ENCODE results near the gene NOSIP. TPM values are rescaled to one million over a fixed set of nuclear protein-coding genes. Genes with fewer than 3 reads are reported as not detected.

The NOSIP gene
- total and polyA plus RNA-seq, 3 experiments from 2014 or later: 62.5 to 414 (median 64.3) TPM

GRCh38 chr19:49512970-49513745, 67.2 kb downstream of the NOSIP start:
- ChIA-PET CTCF (interaction anchor here (1.0 to 2.8 kb wide), 5 partner anchors 10 to 160 kb away, joined by 4 to 11 read pairs (median 5); no protein-coding TSS in a partner anchor), POLR2A (interaction anchor here (0.6 to 1.8 kb wide), 4 partner anchors 14 to 541 kb away, joined by 3 to 5 read pairs (median 3); partner anchors contain the start of genes NOSIP and RCN3)
- Mint-ChIP-seq H3K4me3 (peak overlapping the region; percentile 80 to 93 (median 84)), H3K27me3 (peaks cover 0 to 2% of the 10 kb centered on the region in 2 donors), H3K36me3 (peaks cover 0 to 6% (median 6%) of the 10 kb centered on the region in 3 donors), H3K27ac (peak overlapping the region in 6 of 8 donors; percentile 67 to 98 (median 87)), H3K9me3 (no peaks in the 10 kb centered on the region), H3K4me1 (peaks cover 18 to 41% (median 21%) of the 10 kb centered on the region in 3 donors)
- no peaks in the 10 kb centered on the region for H3K9me3 ChIP-seq (ENCODE audit: low read length)
- peaks cover 35% of the 10 kb centered on the region for H3K4me1 ChIP-seq (ENCODE audit: insufficient read depth, low read length)
- peak overlapping the region; percentile 51 for H3K4me3 ChIP-seq (ENCODE audit: low read length)
- no peak overlapping the region for H3K27ac ChIP-seq (ENCODE audit: low read depth, low read length)
- H3K27me3 ChIP-seq (ENCODE audit: insufficient read depth, low read length, poor library complexity, severe bottlenecking): no peaks in the 10 kb centered on the region
- peak in 1 of 5 donors; percentile 31 for DNase-seq
- H3K36me3 ChIP-seq (ENCODE audit: insufficient read depth, low read length): no peaks in the 10 kb centered on the region

- Histone ChIP-seq H3K4me3 (ENCODE audit: low read length) (no peak overlapping the region), H3K4me1 (ENCODE audit: insufficient read depth, low read length) (peaks cover 30% of the 10 kb centered on the region), H3K9me3 (ENCODE audit: low read length) (no peaks in the 10 kb centered on the region), H3K27me3 (ENCODE audit: insufficient read depth, low read length, poor library complexity, severe bottlenecking) (no peaks in the 10 kb centered on the region), H3K27ac (ENCODE audit: low read depth, low read length) (no peak overlapping the region), H3K36me3 (ENCODE audit: insufficient read depth, low read length) (no peaks in the 10 kb centered on the region)
- no peak overlapping the region for H3K4me3 Mint-ChIP-seq
- H3K4me1 Mint-ChIP-seq: peaks cover 19 to 28% (median 20%) of the 10 kb centered on the region in 3 donors
- CTCF ChIA-PET: interaction anchor here (10.8 kb wide), 1 partner anchor 40 kb away, joined by 138 read pairs; no protein-coding TSS in a partner anchor
- POLR2A ChIA-PET: no interaction called here
- no peaks in the 10 kb centered on the region for H3K27me3 Mint-ChIP-seq
- no peak for DNase-seq
- H3K36me3 Mint-ChIP-seq: peaks cover 0 to 1% (median 0%) of the 10 kb centered on the region in 3 donors
- H3K9me3 Mint-ChIP-seq: no peaks in the 10 kb centered on the region
- H3K27ac Mint-ChIP-seq: peak overlapping the region in 3 of 8 donors; percentile 5 to 71 (median 61)
Observed at GRCh38 chr19:49507803-49508494, 72.4 kb downstream of the NOSIP start.

- H3K9me3 ChIP-seq (ENCODE audit: low read length): no peaks in the 10 kb centered on the region
- no peaks in the 10 kb centered on the region for H3K27me3 Mint-ChIP-seq
- no peak overlapping the region for H3K4me3 ChIP-seq (ENCODE audit: low read length)
- CTCF ChIA-PET: interaction anchor here (0.7 to 10.8 kb wide), 17 partner anchors 9 to 281 kb away, joined by 3 to 138 read pairs (median 4); partner anchors contain the start of genes NOSIP and RCN3
- POLR2A ChIA-PET: interaction anchor here (0.6 to 2.0 kb wide), 4 partner anchors 40 to 134 kb away, joined by 3 to 15 read pairs (median 4); partner anchors contain the start of gene RRAS
- peak overlapping the region in 7 of 8 donors; percentile 24 to 87 (median 65) for H3K27ac Mint-ChIP-seq
- H3K36me3 Mint-ChIP-seq: peaks cover 0 to 1% (median 0%) of the 10 kb centered on the region in 3 donors
- no peak overlapping the region for H3K27ac ChIP-seq (ENCODE audit: low read depth, low read length)
- peak overlapping the region in 3 of 7 donors; percentile 14 to 55 (median 35) for H3K4me3 Mint-ChIP-seq
- no peaks in the 10 kb centered on the region for H3K27me3 ChIP-seq (ENCODE audit: insufficient read depth, low read length, poor library complexity, severe bottlenecking)
- peaks cover 25 to 31% (median 29%) of the 10 kb centered on the region in 3 donors for H3K4me1 Mint-ChIP-seq
- peaks cover 32% of the 10 kb centered on the region for H3K4me1 ChIP-seq (ENCODE audit: insufficient read depth, low read length)
- peak; percentile 65 to 86 (median 72) for DNase-seq
- H3K9me3 Mint-ChIP-seq: no peaks in the 10 kb centered on the region
- H3K36me3 ChIP-seq (ENCODE audit: insufficient read depth, low read length): no peaks in the 10 kb centered on the region
Observed at GRCh38 chr19:49506575-49507105, 73.7 kb downstream of the NOSIP start.

Other genes starting within 250 kb of the NOSIP start
- 100 to 1,000 TPM; 116 to 127 TPM for gene CD37, start 245.2 kb downstream of the NOSIP start, total RNA-seq
- gene CD37, start 245.2 kb downstream of the NOSIP start, polyA plus RNA-seq: 188 TPM
- gene TEAD2, start 218.1 kb downstream of the NOSIP start, total RNA-seq: not detected
- not detected for gene TEAD2, start 218.1 kb downstream of the NOSIP start, polyA plus RNA-seq
- gene DKKL1, start 216.7 kb downstream of the NOSIP start, total RNA-seq: not detected
- not detected for gene DKKL1, start 216.7 kb downstream of the NOSIP start, polyA plus RNA-seq
- under 1 TPM in 1 of 2 experiments, not detected in 1; 0.31 TPM for gene KASH5, start 192.3 kb downstream of the NOSIP start, total RNA-seq
- not detected for gene KASH5, start 192.3 kb downstream of the NOSIP start, polyA plus RNA-seq
- gene PTH2, start 157.1 kb downstream of the NOSIP start, total RNA-seq: not detected
- gene PTH2, start 157.1 kb downstream of the NOSIP start, polyA plus RNA-seq: not detected
- not detected for gene GFY, start 155.2 kb downstream of the NOSIP start, total RNA-seq
- not detected for gene GFY, start 155.2 kb downstream of the NOSIP start, polyA plus RNA-seq
- under 1 TPM; 0.07 to 0.09 TPM for gene SLC17A7, start 139.0 kb downstream of the NOSIP start, total RNA-seq
- not detected for gene SLC17A7, start 139.0 kb downstream of the NOSIP start, polyA plus RNA-seq
- 100 to 1,000 TPM; 132 to 138 TPM for gene PIH1D1, start 128.7 kb downstream of the NOSIP start, total RNA-seq
- 81.8 TPM for gene PIH1D1, start 128.7 kb downstream of the NOSIP start, polyA plus RNA-seq
- gene ALDH16A1, start 127.3 kb downstream of the NOSIP start, total RNA-seq: 10 to 100 TPM; 46.7 to 51.8 TPM
- 32.5 TPM for gene ALDH16A1, start 127.3 kb downstream of the NOSIP start, polyA plus RNA-seq
- gene FLT3LG, start 106.3 kb downstream of the NOSIP start, total RNA-seq: 10 to 100 TPM; 63.9 to 71.5 TPM
- 148 TPM for gene FLT3LG, start 106.3 kb downstream of the NOSIP start, polyA plus RNA-seq
- gene RPL13A, start 92.9 kb downstream of the NOSIP start, total RNA-seq: 1,000 to 10,000 TPM; 3,865 to 3,912 TPM
- 2,679 TPM for gene RPL13A, start 92.9 kb downstream of the NOSIP start, polyA plus RNA-seq
- 1,000 to 10,000 TPM; 2,863 to 2,871 TPM for gene RPS11, start 84.1 kb downstream of the NOSIP start, total RNA-seq
- gene RPS11, start 84.1 kb downstream of the NOSIP start, polyA plus RNA-seq: 1,959 TPM
- 10 to 100 TPM; 16.2 to 16.3 TPM for gene FCGRT, start 67.9 kb downstream of the NOSIP start, total RNA-seq
- gene FCGRT, start 67.9 kb downstream of the NOSIP start, polyA plus RNA-seq: 52.4 TPM
- 1 to 10 TPM; 1.4 to 1.7 TPM for gene RCN3, start 52.6 kb downstream of the NOSIP start, total RNA-seq
- 2.1 TPM for gene RCN3, start 52.6 kb downstream of the NOSIP start, polyA plus RNA-seq
- 1 to 10 TPM; 1.2 TPM for gene PRRG2, start 760 bp upstream of the NOSIP start, total RNA-seq
- gene PRRG2, start 760 bp upstream of the NOSIP start, polyA plus RNA-seq: 0.24 TPM
- 10 to 100 TPM; 25.9 to 27.5 TPM for gene PRR12, start 10.6 kb upstream of the NOSIP start, total RNA-seq
- 0.81 TPM for gene PRR12, start 10.6 kb upstream of the NOSIP start, polyA plus RNA-seq
- 1 to 10 TPM; 5.3 to 5.8 TPM for gene RRAS, start 59.6 kb upstream of the NOSIP start, total RNA-seq
- 16.0 TPM for gene RRAS, start 59.6 kb upstream of the NOSIP start, polyA plus RNA-seq
- gene SCAF1, start 61.7 kb upstream of the NOSIP start, total RNA-seq: 10 to 100 TPM; 79.2 to 79.7 TPM
- gene SCAF1, start 61.7 kb upstream of the NOSIP start, polyA plus RNA-seq: 3.2 TPM
- 100 to 1,000 TPM; 118 to 127 TPM for gene IRF3, start 85.3 kb upstream of the NOSIP start, total RNA-seq
- gene IRF3, start 85.3 kb upstream of the NOSIP start, polyA plus RNA-seq: 81.7 TPM
- 10 to 100 TPM; 68.2 to 70.9 TPM for gene BCL2L12, start 85.4 kb upstream of the NOSIP start, total RNA-seq
- 18.9 TPM for gene BCL2L12, start 85.4 kb upstream of the NOSIP start, polyA plus RNA-seq
- 100 to 1,000 TPM; 529 to 537 TPM for gene PRMT1, start 96.7 kb upstream of the NOSIP start, total RNA-seq
- gene PRMT1, start 96.7 kb upstream of the NOSIP start, polyA plus RNA-seq: 135 TPM
- gene ADM5, start 109.0 kb upstream of the NOSIP start, total RNA-seq: 1 to 10 TPM; 6.9 to 7.2 TPM
- 0.91 TPM for gene ADM5, start 109.0 kb upstream of the NOSIP start, polyA plus RNA-seq
- gene CPT1C, start 110.6 kb upstream of the NOSIP start, total RNA-seq: under 1 TPM; 0.66 to 0.84 TPM
- gene CPT1C, start 110.6 kb upstream of the NOSIP start, polyA plus RNA-seq: not detected
- gene TSKS, start 182.8 kb upstream of the NOSIP start, total RNA-seq: under 1 TPM; 0.42 to 0.79 TPM
- gene TSKS, start 182.8 kb upstream of the NOSIP start, polyA plus RNA-seq: not detected
- 10 to 100 TPM; 82.5 to 87.7 TPM for gene AP2A1, start 186.4 kb upstream of the NOSIP start, total RNA-seq
- gene AP2A1, start 186.4 kb upstream of the NOSIP start, polyA plus RNA-seq: 10.1 TPM
- gene FUZ, start 232.7 kb upstream of the NOSIP start, total RNA-seq: 10 to 100 TPM; 26.1 to 30.1 TPM
- 4.5 TPM for gene FUZ, start 232.7 kb upstream of the NOSIP start, polyA plus RNA-seq
- gene MED25, start 237.7 kb upstream of the NOSIP start, total RNA-seq: 10 to 100 TPM; 42.3 to 47.2 TPM
- 23.7 TPM for gene MED25, start 237.7 kb upstream of the NOSIP start, polyA plus RNA-seq

Data from CD8-positive, alpha-beta memory T cell (primary cell).